GM10847 (cell line): ENCODE results near the gene FAM8A1.

Source experiments
- POLR2A ChIP-seq: IDR thresholded peaks from 2 replicates; pipeline ENCODE4 v1.6.1; 2011; ENCODE audit not compliant: insufficient read length; ENCODE audit errors: extremely low read depth

FAM8A1 gene, protein sequence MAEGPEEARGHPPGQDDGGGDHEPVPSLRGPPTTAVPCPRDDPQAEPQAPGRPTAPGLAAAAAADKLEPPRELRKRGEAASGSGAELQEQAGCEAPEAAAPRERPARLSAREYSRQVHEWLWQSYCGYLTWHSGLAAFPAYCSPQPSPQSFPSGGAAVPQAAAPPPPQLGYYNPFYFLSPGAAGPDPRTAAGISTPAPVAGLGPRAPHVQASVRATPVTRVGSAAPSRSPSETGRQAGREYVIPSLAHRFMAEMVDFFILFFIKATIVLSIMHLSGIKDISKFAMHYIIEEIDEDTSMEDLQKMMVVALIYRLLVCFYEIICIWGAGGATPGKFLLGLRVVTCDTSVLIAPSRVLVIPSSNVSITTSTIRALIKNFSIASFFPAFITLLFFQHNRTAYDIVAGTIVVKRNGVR

GRCh38 chr6:17599877-17600526 lies at the start of gene FAM8A1:
TSS of gene FAM8A1 (plus strand) at chr6:17600302. CDS start at chr6:17600410, 108 bp downstream.
- TF ChIP-seq POLR2A: peak; percentile 70

- no peak for TF ChIP-seq POLR2A
Measured at GRCh38 chr6:17551383-17551958, 48.6 kb upstream of the FAM8A1 start.

DNA sequence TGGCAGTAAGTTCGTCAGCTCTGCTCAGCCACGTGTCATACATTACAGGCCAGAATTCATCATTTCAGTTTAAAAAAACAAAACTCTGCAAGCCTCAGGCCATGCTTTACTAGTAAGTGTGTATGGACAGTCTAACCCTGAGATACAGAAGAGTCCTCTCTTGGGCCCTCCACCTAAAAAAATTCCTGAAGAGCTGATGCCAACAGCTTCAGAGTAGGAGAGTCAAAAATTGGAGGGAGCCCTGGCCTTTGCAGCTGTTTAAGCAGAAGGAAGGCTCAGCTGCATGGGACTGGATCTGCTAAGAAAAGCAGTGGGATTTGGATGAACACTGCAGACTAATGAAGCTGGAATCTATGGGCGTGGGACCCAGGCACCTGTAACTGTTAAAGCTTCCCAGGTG lies 47.2 kb upstream of the FAM8A1 start:
- no peak for TF ChIP-seq POLR2A

DNA sequence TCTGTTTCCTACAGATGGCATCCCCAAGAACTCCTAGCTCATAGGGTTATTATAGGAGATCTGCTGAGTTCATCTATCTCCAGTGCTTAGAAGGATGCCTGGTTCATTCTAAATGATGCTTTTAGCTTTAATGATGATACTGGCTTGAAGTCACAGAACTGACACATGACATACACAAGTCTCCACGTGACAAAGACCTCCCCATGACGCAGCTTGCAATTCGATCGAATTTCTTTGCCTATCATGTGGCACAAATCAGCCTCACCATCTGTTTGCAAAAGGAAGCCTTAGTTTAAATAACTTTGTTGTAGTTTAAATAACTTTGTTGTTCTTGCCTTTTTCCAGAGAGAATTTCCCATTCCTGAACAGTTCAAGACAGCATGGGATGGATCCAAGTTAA lies 44.1 kb upstream of the FAM8A1 start:
- no peak for TF ChIP-seq POLR2A

DNA sequence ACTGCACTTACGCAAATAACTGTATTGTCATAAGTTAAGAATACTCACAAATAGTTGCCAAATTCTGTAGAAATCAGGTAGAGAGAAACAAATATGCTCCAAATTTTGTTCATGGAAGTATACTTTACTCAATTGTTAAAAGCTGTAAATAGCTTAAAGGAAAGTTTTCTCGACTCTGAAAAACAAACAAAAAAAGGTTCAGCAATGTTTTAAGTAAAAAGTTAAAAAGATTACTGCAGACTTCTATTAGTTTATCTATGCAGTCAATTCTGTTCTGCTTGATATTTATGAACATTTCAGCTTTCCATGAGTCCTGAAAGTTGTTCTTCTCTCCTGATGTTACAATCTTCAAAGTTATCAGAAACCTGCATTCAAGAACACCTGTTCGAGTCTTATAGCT lies 37.5 kb upstream of the FAM8A1 start:
- TF ChIP-seq POLR2A: no peak

- no peak for TF ChIP-seq POLR2A
Measured at GRCh38 chr6:17565399-17565798, 34.7 kb upstream of the FAM8A1 start.

GRCh38 chr6:17574866-17575560 lies 25.1 kb upstream of the FAM8A1 start:
- no peak for TF ChIP-seq POLR2A

DNA sequence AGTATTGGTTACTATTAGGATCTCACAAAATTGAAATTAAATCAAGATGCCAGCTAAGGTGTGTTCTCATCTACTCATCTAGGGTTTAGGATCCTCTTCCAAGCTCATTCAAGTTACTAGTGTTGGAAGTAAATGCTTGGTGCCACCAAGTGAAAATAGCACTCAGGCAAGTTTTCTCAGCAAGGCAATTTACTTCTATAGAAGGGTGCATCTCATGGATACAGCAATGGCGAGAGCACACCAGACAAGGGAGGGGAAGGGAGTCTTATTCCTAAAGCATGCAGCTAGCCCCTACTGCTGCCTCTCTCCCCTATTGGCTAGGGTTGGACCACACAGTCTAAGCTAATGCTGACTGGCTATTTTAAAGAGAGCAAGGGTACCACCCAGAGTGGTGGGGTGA lies 23.0 kb upstream of the FAM8A1 start:
- TF ChIP-seq POLR2A: no peak

DNA sequence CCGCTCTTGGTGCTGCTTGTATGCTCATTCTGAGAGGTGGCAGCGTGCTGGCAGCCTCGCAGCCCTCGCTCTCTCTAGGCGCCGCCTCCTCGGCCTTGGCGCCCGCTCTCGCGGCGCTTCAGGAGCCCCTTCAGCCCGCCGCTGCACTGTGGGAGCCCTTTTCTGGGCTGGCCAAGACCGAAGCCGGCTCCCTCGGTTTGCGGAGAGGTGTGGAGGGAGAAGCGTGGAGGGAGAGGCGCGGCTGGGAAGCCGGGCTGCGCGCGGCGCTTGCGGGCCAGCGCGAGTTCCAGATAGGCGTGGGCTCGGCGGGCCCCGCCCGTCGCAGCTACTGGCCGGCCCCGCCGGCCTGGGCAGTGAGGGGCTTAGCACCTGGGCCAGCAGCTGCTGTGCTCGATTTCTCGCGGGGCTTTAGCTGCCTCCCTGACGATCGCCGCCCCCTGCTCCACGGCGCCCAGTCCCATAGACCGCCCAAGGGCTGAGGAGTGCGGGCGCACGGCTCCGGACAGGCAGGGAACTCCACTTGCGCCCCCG lies 19.5 kb upstream of the FAM8A1 start:
- no peak for TF ChIP-seq POLR2A

DNA sequence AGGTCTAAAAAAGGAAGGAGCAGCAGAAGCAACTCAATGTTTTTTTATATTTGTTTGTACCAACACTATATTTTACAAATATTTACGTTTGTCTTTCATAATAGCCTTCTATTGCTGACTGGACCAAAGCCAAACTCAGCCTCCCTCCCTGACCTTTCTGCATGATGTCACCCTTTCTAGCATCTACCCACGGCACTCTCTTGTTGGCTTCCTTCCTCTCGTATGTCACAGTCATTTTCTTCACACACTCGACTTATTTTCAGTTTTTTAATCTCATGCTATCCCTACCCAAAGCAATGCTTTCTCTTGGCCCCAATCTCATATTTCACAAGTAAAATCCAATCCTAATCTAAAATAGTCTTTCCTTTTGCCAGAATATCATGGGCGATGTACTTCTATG lies 16.3 kb upstream of the FAM8A1 start:
- TF ChIP-seq POLR2A: no peak

- no peak for TF ChIP-seq POLR2A
Measured at GRCh38 chr6:17584241-17584803, 15.8 kb upstream of the FAM8A1 start.

GRCh38 chr6:17585766-17586490 lies 14.2 kb upstream of the FAM8A1 start:
- no peak for TF ChIP-seq POLR2A

GRCh38 chr6:17588011-17588410 lies 12.1 kb upstream of the FAM8A1 start:
- TF ChIP-seq POLR2A: no peak

GRCh38 chr6:17589406-17590096 lies 10.6 kb upstream of the FAM8A1 start:
- TF ChIP-seq POLR2A: no peak
